ENCODE data around the gene EOGT.

DNA sequence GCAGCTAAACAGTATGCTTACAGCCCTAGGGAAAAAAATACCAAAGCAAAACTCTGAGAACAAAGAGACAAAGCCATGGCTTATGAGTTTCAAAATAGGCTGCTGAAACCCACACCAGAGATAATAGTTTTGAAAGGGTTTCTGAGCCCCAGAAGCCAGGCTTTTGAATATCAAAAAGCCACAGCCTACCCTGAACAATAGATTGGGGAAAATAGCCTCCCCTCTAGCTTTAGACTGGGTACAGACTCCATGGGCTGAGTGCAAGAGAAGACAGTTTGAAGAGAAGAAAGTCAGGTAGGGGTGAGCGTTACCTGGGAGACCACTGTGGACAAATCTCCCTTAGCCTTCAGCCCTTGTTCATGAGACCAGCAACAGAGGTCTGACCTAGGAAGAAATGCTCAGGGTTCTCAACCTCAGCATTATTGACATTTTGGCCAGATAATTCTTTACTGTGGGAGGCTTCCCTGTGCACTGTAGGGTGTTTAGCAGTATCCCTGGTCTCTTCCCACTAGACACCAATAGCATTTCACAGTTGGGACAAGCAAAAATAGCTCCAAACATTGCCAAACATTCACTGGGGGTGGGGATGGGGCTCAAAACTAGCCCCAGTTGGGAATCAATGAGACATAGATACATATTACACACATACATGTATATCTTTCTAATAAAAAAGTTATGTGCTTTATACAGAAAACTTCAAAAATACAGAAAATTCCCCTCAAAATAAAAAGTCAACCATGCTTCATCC, 69.6 kb downstream of the EOGT start:
- no peak for TF ChIP-seq POLR2A (IDR thresholded peaks at IDR 0.05; ENCODE audit: low read length)
- no peak for TF ChIP-seq GATA1 (IDR thresholded peaks at IDR 0.05; ENCODE audit: low read depth, low read length)
